Tibial nerve (tissue), 4 donors: ENCODE results near the gene OR6C3. TPM values are rescaled to one million over a fixed set of nuclear protein-coding genes. Genes with fewer than 3 reads are reported as not detected.
"Not testable (repeated sequence)": the region's sequence is repeated elsewhere in the genome, so short reads cannot be mapped to it uniquely, and the experiment has no call there.

Experiments
- DNase-seq, 2 donors: peaks; one replicate each; pipeline ENCODE4 v3.0.0-alpha.2; 2019; ENCODE audit warnings: low spot score in 2 of 2
- H3K27ac ChIP-seq, 4 donors: fragments of 200-600 bp; sonication (generic) in 3 of 4; one replicate each; pipeline ENCODE4 v1.5.1; 2017 to 2019; ENCODE audit warnings: mild to moderate bottlenecking in 1 of 4
- H3K27me3 ChIP-seq, 2 donors: fragments of 200-600 bp; sonication (generic) in 1 of 2; one replicate each; pipeline versions ENCODE4 v1.5.1 to v1.6.0; 2017 to 2019
- H3K36me3 ChIP-seq, 3 donors: fragments of 200-600 bp; sonication (generic); one replicate each; pipeline ENCODE4 v1.5.1; 2018 to 2019
- H3K4me1 ChIP-seq, 4 donors: fragments of 200-600 bp; sonication (generic) in 3 of 4; one replicate each; pipeline ENCODE4 v1.5.1; 2017 to 2019
- H3K4me3 ChIP-seq, 4 donors: fragments of 200-600 bp; sonication (generic) in 3 of 4; one replicate each; pipeline ENCODE4 v1.5.1; 2017 to 2019; ENCODE audit warnings: mild to moderate bottlenecking in 1 of 4, moderate library complexity in 1 of 4
- H3K9me3 ChIP-seq, 4 donors: fragments of 200-600 bp; sonication (generic) in 3 of 4; one replicate each; pipeline ENCODE4 v1.5.1; 2017 to 2019
- CTCF ChIP-seq, 5 experiments: fragments of 200-600 bp in 3 of 5; fragments of 450-650 bp in 2 of 5; sonication (generic) in 3 of 5; IDR thresholded peaks; one replicate each; pipeline ENCODE4 v1.5.1; 2016 to 2019; ENCODE audit warnings: antibody characterized with exemption in 5 of 5, mild to moderate bottlenecking in 3 of 5, moderate library complexity in 2 of 5
- EP300 ChIP-seq, 2 donors: sonication (generic); formaldehyde crosslinking; IDR thresholded peaks; one replicate each; pipeline ENCODE4 v1.6.1; 2017; ENCODE audit warnings: antibody characterized with exemption in 2 of 2, mild to moderate bottlenecking in 1 of 2
- POLR2A ChIP-seq, 2 donors: fragments of 450-650 bp; IDR thresholded peaks; one replicate each; pipeline ENCODE4 v1.6.1; 2017; ENCODE audit warnings: antibody characterized with exemption in 2 of 2, mild to moderate bottlenecking in 2 of 2, moderate library complexity in 2 of 2
- whole genome bisulfite sequencing, 2 donors: methylation state at CpG; one replicate each; pipeline ENCODE4 v1.1.5; 2018; 5-methylcytosine and 5-hydroxymethylcytosine counted together
- total RNA-seq, 4 donors: library from RNA; depleted of rRNA; stranded (reverse); fragments of >200 nt; gene quantifications; one replicate each; pipeline ENCODE4 v1.1.0, GENCODE V29; 2016

Gene OR6C3
- total RNA-seq, 4 donors from 2014 or later = not detected

GRCh38 chr12:55320201-55320600 is 10.3 kb upstream of the OR6C3 start:
- H3K4me3 ChIP-seq = no peak overlapping the region
- no peak for DNase-seq
- no peaks in the 10 kb centered on the region for H3K9me3 ChIP-seq
- WGBS, 2 donors = 65 to 84% methylated on average over 4 of the region's 4 CpGs
- no peaks in the 10 kb centered on the region for H3K27me3 ChIP-seq
- TF ChIP-seq EP300 (IDR thresholded peaks at IDR 0.05) = no peak
- TF ChIP-seq POLR2A (IDR thresholded peaks at IDR 0.05) = no peak
- no peak for TF ChIP-seq CTCF (IDR thresholded peaks at IDR 0.05)
- no peaks in the 10 kb centered on the region for H3K4me1 ChIP-seq
- no peak overlapping the region for H3K27ac ChIP-seq
- no peaks in the 10 kb centered on the region for H3K36me3 ChIP-seq

GRCh38 chr12:55325801-55326200 is 4.7 kb upstream of the OR6C3 start:
- not testable (repeated sequence) for H3K4me1 ChIP-seq, H3K9me3 ChIP-seq, H3K4me3 ChIP-seq, H3K36me3 ChIP-seq, H3K27me3 ChIP-seq, DNase-seq, H3K27ac ChIP-seq
- 90 to 91% methylated on average over 6 of the region's 6 CpGs for WGBS, 2 donors

GRCh38 chr12:55336002-55336401 is 5.5 kb downstream of the OR6C3 start:
- H3K27me3 ChIP-seq = no peaks in the 10 kb centered on the region
- WGBS, 2 donors = 90 to 91% methylated on average over 10 of the region's 10 CpGs

DNA sequence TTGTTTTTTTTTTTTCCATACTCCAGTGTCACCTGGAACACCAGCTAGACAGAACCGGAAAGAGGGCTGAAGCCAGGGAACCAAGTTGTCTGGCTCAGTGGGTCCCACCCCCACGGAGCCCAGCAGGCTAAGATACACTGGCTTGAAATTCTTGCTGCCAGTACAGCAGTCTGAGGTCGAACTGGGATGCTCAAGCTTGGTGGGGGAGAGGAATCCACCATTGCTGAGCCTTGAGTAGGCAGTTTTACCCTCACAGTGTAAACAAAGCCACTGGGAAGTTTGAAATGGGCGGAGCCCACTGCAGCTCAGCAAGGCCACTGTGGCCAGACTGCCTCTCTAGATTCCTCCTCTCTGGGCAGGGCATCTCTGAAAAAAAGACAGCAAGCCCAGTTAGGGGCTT is 24.8 kb downstream of the OR6C3 start:
- not testable (repeated sequence) for H3K36me3 ChIP-seq, H3K4me1 ChIP-seq, H3K4me3 ChIP-seq, H3K27me3 ChIP-seq, DNase-seq, H3K27ac ChIP-seq
- peaks cover 0 to 12% (median 0%) of the 10 kb centered on the region in 4 donors for H3K9me3 ChIP-seq
- WGBS, 2 donors = 69 to 72% methylated on average over 4 of the region's 4 CpGs

More at GRCh38 chr12:55336002-55336401, 5.5 kb downstream of the OR6C3 start:
- Histone ChIP-seq H3K4me3 (no peak overlapping the region), H3K36me3 (no peaks in the 10 kb centered on the region), H3K4me1 (no peaks in the 10 kb centered on the region), H3K27ac (no peak overlapping the region), H3K9me3 (no peaks in the 10 kb centered on the region)
- no peak for DNase-seq
- no peak for TF ChIP-seq POLR2A (IDR thresholded peaks at IDR 0.05)
- TF ChIP-seq EP300 (IDR thresholded peaks at IDR 0.05) = no peak
- no peak for TF ChIP-seq CTCF (IDR thresholded peaks at IDR 0.05)

- H3K9me3 ChIP-seq = peaks cover 0 to 4% (median 0%) of the 10 kb centered on the region in 4 donors
- H3K27ac ChIP-seq = no peak within 1 kb of the TSS
- WGBS, 2 donors = 89 to 93% methylated on average over 4 of the region's 4 CpGs
- no peaks in the 10 kb centered on the region for H3K36me3 ChIP-seq
- H3K27me3 ChIP-seq = no peaks in the 10 kb centered on the region
- TF ChIP-seq POLR2A (IDR thresholded peaks at IDR 0.05) (no peak), CTCF (IDR thresholded peaks at IDR 0.05) (no peak), EP300 (IDR thresholded peaks at IDR 0.05) (no peak)
- no peaks in the 10 kb centered on the region for H3K4me1 ChIP-seq
- DNase-seq = no peak
- no peak within 1 kb of the TSS for H3K4me3 ChIP-seq
These were observed 32.1 kb downstream of the OR6C3 start, which contains the start of gene OR6C75 for GRCh38 chr12:55362675-55363074. OR6C75 (plus strand) TSS chr12:55362975; CDS start chr12:55365111, 2,136 bp downstream.

DNA sequence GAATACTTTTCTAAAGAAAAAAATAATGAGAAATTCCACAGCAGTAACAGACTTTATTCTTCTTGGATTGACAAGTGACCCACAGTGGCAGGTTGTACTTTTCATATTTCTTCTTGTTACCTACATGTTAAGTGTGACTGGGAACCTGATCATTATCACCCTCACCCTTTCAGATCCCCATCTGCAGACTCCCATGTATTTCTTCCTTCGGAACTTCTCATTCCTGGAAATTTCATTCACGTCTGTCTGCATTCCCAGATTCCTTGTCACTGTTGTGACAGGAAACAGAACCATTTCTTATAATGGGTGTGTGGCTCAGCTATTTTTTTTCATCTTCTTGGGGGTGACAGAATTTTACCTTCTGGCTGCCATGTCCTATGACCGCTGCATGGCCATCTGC is 34.5 kb downstream of the OR6C3 start:
- Histone ChIP-seq H3K27me3 (no peaks in the 10 kb centered on the region), H3K9me3 (no peaks in the 10 kb centered on the region), H3K36me3 (no peaks in the 10 kb centered on the region), H3K4me3 (no peak overlapping the region), H3K27ac (no peak overlapping the region), H3K4me1 (no peaks in the 10 kb centered on the region)
- no peak for DNase-seq
- TF ChIP-seq CTCF (IDR thresholded peaks at IDR 0.05) (no peak), POLR2A (IDR thresholded peaks at IDR 0.05) (no peak), EP300 (IDR thresholded peaks at IDR 0.05) (no peak)
- WGBS, 2 donors = 70 to 78% methylated on average over 3 of the region's 3 CpGs
